Right ventricle myocardium inferior (tissue), 1 donor: ENCODE data around the gene IQCM. TPM values are rescaled to one million over a fixed set of nuclear protein-coding genes. Genes with fewer than 3 reads are reported as not detected.
"Not testable (repeated sequence)": the region's sequence is repeated elsewhere in the genome, so short reads cannot be mapped to it uniquely, and the experiment has no call there.

Experiments
- ATAC-seq: fragments of 200-7000 bp; cut with Tn5 transposase; one replicate; pipeline ENCODE4 v1.9.1; 2020; ENCODE audit warnings: mild to moderate bottlenecking, moderate library complexity
- DNase-seq: peaks from one replicate; pipeline ENCODE4 v3.0.0; 2021; ENCODE audit errors: missing footprints
- intact Hi-C: fragments of 100-400 bp; cut with DNase I; formaldehyde crosslinking; loops from one replicate; pipeline ENCODE4 v1.11.0; 2022
- total RNA-seq: library from RNA; stranded (reverse); fragmentation: NEBNext Ultra II Directional; extraction: Animal tissue kit (Norgen Biotek cat#: 25700); gene quantifications from one replicate; pipeline ENCODE4 v1.2.1, GENCODE V29; 2021
- donor health status: DM: no; HTN: yes; CAD: no; lungs with severe emphysema.

Gene IQCM
- total RNA-seq, 1 donor from 2014 or later, result not detected

GRCh38 chr4:149518471-149518870 is 297.2 kb downstream of the IQCM start:
- ATAC-seq (no peak), DNase-seq (no peak)
- intact Hi-C loops, result no loop called here

GRCh38 chr4:149513081-149513480 is 302.6 kb downstream of the IQCM start:
- intact Hi-C loops, result no loop called here
- DNase-seq (no peak), ATAC-seq (no peak)

- ATAC-seq, result peak; percentile 48
- intact Hi-C loops, result no loop called here
- DNase-seq, result no peak
These were observed 303.1 kb downstream of the IQCM start for GRCh38 chr4:149512501-149512900.

- no peak for ATAC-seq
- intact Hi-C loops, result no loop called here
- DNase-seq, result no peak
These were observed 303.9 kb downstream of the IQCM start for GRCh38 chr4:149511558-149512298.

GRCh38 chr4:149507309-149507708 is 308.3 kb downstream of the IQCM start:
- ATAC-seq, DNase-seq, intact Hi-C loops: not testable (repeated sequence)

DNA sequence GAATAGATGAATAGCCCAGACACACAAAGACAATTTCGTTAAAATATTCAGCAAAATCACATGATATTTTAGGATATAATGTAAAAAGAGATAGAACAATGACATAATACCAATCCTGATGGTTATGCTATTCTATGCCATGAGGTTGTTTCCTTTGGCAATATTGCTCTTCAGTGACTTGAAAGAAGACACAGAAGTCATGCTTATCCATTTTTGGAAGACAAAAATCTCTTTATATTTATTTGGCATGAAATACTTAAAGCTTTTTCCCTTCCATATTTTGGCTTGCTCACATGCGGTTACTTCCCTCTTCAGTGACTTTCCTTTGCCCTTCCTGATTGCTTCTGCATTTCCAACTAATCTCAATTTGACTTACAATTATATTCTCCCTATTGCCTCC is 314.8 kb downstream of the IQCM start:
- no peak for DNase-seq
- intact Hi-C loops, result no loop called here
- no peak for ATAC-seq

DNA sequence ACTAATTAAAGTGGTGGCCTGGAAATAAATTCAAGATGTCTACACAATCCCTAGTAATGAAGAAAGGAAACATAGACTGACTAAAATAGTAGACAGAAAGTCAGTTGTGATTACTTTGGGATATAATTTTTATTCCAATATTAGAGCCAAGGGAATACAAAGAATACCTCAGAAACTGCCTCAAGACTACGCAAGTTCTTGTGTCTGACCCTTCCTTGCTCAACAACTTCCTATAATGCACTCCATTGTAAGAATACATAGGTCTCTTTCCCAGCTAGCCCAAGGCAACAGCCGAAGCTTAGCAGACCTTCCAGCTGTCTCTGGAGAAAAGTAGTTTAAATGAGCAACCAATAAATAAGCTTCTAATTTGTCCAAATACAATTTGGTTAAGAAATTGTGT is 315.9 kb downstream of the IQCM start:
- intact Hi-C loops, result no loop called here
- DNase-seq, result no peak
- no peak for ATAC-seq

GRCh38 chr4:149498246-149498645 is 317.4 kb downstream of the IQCM start:
- no peak for DNase-seq
- no peak for ATAC-seq
- intact Hi-C loops, result no loop called here

- intact Hi-C loops, result no loop called here
- ATAC-seq, result no peak
These were observed 322.2 kb downstream of the IQCM start for GRCh38 chr4:149493492-149493891.

DNA sequence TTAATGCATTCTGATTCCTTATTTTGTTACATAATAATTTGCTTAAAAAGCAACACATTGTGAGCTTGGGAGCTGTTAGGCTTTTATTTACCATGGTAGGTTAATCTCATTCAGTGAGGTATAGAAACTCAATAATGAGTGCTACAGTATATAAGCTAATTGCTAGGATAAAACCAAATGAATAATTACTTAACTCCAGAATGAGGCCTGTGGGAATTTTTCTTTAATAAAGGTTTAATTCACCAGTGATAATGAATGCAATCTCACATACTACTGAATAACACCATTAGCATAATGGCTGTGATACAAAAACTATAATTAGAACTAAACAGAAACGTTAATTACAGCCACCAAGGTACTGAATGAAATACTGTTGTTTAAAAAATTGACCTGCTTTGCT is 326.3 kb downstream of the IQCM start:
- intact Hi-C loops, result no loop called here
- no peak for DNase-seq
- no peak for ATAC-seq

More at GRCh38 chr4:149493492-149493891, 322.2 kb downstream of the IQCM start:
- DNase-seq, result no peak

- no peak for ATAC-seq
- intact Hi-C loops, result no loop called here
- no peak for DNase-seq
These were observed 328.8 kb downstream of the IQCM start for GRCh38 chr4:149486861-149487260.

DNA sequence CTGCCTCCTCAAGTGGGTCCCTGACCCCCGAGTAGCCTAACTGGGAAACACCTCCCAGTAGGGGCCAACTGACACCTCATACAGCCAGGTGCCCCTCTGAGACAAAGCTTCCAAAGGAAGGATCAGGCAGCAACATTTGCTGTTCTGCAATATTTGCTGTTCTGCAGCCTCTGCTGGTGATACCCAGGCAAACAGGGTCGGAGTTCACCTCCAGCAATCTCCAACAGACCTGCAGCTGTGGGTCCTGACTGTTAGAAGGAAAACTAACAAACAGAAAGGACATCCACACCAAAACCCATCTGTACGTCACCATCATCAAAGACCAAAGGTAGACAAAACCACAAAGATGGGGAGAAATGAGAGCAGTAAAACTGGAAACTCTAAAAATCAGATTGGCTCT is 347.0 kb downstream of the IQCM start:
- DNase-seq, ATAC-seq, intact Hi-C loops: not testable (repeated sequence)

DNA sequence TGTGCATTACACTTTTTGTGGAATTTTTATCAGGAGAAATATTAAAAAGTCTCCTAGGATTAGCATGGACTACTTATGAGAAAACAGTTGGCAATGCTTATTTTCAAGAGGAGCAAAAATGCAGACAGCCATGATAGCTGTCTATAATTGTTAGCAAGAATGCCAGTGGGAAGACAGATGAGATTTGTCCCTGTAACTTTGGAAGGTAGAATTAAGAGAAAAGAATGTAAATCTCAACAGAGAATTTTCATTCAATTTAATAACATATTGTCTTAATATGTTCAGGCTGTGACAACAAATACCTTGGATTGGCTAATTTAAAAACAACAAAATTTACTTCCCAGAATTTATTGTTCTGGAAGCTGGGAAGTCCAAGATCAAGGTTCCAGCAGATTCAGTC is 349.2 kb downstream of the IQCM start:
- intact Hi-C loops, result no loop called here
- no peak for DNase-seq
- no peak for ATAC-seq

- DNase-seq, result no peak
- intact Hi-C loops, result no loop called here
- ATAC-seq, result no peak
These were observed 349.7 kb downstream of the IQCM start for GRCh38 chr4:149465955-149466354.

- no peak for ATAC-seq
- intact Hi-C loops, result no loop called here
- DNase-seq, result no peak
These were observed 372.1 kb downstream of the IQCM start for GRCh38 chr4:149443537-149443936.

DNA sequence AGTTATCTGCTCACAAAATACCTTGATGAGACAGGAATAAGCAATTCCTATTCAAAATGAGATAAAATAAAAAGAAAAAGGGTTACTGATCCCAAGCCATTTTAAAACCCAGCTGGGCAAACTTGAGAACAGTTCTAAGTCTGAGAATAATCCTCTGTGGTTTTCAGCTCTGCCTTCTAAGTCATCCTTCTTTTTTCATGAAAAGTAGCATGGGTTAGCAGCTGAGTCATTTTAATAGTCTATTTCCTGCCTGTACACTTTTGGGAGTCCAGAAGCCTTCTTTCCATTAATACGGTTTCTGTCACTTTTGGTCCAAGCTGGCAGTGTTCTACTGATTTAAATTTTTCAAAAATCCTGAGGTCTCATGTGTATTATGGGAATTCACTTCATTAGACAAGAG is 374.3 kb downstream of the IQCM start:
- intact Hi-C loops, result no loop called here
- ATAC-seq (no peak), DNase-seq (no peak)

- DNase-seq (no peak), ATAC-seq (no peak)
- intact Hi-C loops, result no loop called here
These were observed 389.2 kb downstream of the IQCM start for GRCh38 chr4:149426461-149426860.

DNA sequence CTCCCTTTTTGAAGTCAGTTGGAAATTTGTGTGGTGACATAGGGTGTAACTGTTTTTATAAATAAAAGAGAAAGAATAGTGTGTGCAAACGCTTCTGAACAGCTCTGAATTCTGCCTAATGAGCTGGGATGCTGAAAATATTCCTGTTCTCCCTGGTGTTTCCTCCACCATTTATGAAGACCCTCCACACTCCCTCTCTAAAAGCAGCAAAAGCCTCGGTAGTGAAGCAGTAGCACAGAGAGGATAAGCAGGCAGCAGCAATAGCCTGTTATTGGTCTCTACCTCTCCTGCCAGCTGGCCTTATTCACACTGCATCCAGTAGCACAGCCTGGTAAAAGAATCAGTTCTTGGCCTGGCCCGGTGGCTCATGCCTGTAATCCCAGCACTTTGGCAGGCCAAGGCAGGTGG is 406.1 kb downstream of the IQCM start:
- ATAC-seq (peak; percentile 77), DNase-seq (no peak)
- intact Hi-C loops, result no loop called here

GRCh38 chr4:149409146-149409545 is 406.5 kb downstream of the IQCM start:
- peak; percentile 94 for ATAC-seq
- DNase-seq, result peak; percentile 56
- intact Hi-C loops, result no loop called here

DNA sequence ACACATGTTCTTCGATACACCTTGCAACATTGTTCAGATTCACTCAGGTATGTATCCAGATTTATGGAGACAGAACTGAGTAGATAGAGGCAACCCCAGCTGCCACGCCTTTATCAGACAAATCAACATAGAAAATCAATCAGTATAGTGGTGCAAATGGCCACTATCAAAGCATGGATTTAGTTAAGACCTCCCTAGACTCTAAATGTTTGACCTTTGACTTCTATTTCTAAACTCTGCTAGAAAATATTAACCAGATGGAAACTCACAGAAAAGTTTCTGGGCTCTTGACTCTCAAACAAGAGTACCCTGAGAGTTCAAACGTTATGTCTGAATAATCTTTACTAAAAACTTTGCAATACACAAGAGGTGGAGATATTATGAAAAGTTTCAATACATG is 411.5 kb downstream of the IQCM start:
- no peak for ATAC-seq
- no peak for DNase-seq
- intact Hi-C loops, result no loop called here

DNA sequence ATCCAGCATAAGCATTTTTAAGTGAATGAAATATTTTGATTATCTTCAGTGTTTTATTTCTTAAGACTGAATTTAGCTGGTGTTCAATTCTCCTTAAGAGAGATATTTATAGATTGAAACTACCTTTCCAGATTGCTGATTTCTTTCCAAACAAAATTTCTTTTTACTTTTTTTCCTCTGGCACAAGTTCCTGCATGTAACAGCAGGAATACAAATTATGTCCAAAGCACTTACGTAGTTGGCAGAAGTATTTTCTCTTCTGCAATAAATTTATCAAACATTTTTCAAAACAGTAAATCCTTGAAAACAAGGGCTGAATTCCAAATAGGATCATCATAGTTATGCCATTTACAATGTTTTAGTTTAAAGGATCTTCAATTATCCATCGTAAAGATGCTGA is 412.6 kb downstream of the IQCM start:
- intact Hi-C loops, result no loop called here
- ATAC-seq, result no peak
- DNase-seq, result no peak
